Breast epithelium (tissue), 4 donors: ENCODE results near the gene SLC35F1. TPM values are rescaled to one million over a fixed set of nuclear protein-coding genes. Genes with fewer than 3 reads are reported as not detected.

Experiments
- DNase-seq, 2 donors: peaks; one replicate each; pipeline ENCODE4 v3.0.0-alpha.2; 2019; ENCODE audit warnings: low spot score in 2 of 2
- H3K27ac ChIP-seq, 2 donors: fragments of 200-600 bp; sonication (generic) in 1 of 2; one replicate each; pipeline ENCODE4 v1.5.1; 2016 to 2019; ENCODE audit warnings: mild to moderate bottlenecking in 1 of 2
- H3K27me3 ChIP-seq, 2 donors: fragments of 200-600 bp; sonication (generic) in 1 of 2; one replicate each; pipeline versions ENCODE4 v1.5.1 to v1.6.0; 2017 to 2019; ENCODE audit warnings: control low read depth in 1 of 2, mild to moderate bottlenecking in 1 of 2
- H3K36me3 ChIP-seq: fragments of 200-600 bp; one replicate; pipeline ENCODE4 v1.5.1; 2019
- H3K4me1 ChIP-seq, 2 donors: fragments of 200-600 bp; sonication (generic); one replicate each; pipeline ENCODE4 v1.5.1; 2016 to 2019; ENCODE audit warnings: control low read depth in 1 of 2
- H3K4me3 ChIP-seq, 3 donors: fragments of 200-600 bp; sonication (generic); 1 replicate in 2 of 3; 2 replicates in 1 of 3; pipeline ENCODE4 v1.5.1; 2016 to 2019; ENCODE audit warnings: mild to moderate bottlenecking in 3 of 3, moderate library complexity in 2 of 3
- H3K9me3 ChIP-seq, 2 donors: fragments of 200-600 bp; sonication (generic) in 1 of 2; one replicate each; pipeline ENCODE4 v1.5.1; 2016 to 2019; ENCODE audit warnings: control low read depth in 1 of 2
- POLR2A ChIP-seq: fragments of 450-650 bp; IDR thresholded peaks from one replicate; pipeline ENCODE4 v1.6.1; 2016; ENCODE audit warnings: antibody characterized with exemption, mild to moderate bottlenecking, moderate library complexity
- POLR2AphosphoS5 ChIP-seq, 3 donors: sonication (generic); formaldehyde crosslinking; IDR thresholded peaks; one replicate each; pipeline ENCODE4 v1.6.1; 2017; ENCODE audit warnings: antibody characterized with exemption in 3 of 3
- intact Hi-C: fragments of 100-400 bp; cut with DNase I; formaldehyde crosslinking; loops from one replicate; pipeline ENCODE4 v1.15.1; 2023; ENCODE audit warnings: low total_unique reads
- total RNA-seq, 3 donors: library from RNA; depleted of rRNA; stranded (reverse); fragments of >200 nt; gene quantifications; one replicate each; pipeline ENCODE4 v1.1.0, GENCODE V29; 2016
- TF ChIP-seq, protein P1 (sequence below), 3 donors: fragments of 450-650 bp; IDR thresholded peaks; one replicate each; pipeline ENCODE4 v1.5.1; 2016 to 2017; ENCODE audit warnings: antibody characterized with exemption in 3 of 3, mild to moderate bottlenecking in 3 of 3, moderate library complexity in 3 of 3

The SLC35F1 gene
- total RNA-seq, 3 donors from 2014 or later = 0.66 to 2.5 (median 0.80) TPM

DNA sequence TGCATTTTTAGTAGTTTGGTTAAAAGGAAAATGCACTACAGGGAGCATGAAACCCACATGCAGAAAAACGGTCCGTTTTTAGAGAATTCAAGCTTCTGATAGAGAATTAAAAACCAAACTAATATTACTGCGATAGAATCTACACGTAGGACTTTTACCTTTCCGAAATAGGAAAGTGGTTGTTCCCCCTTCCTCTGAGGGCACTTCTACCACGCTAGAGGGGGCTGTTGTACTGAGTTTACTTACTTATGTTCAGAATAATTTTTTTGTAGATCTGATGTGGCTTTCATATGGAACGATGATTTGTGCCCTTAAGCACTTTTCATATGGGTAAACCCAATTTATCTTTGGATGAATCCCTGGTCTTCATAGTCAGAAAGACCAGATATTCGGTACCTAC is 376.7 kb downstream of the SLC35F1 start:
- no peak for DNase-seq
- Histone ChIP-seq H3K9me3 (no peaks in the 10 kb centered on the region), H3K27ac (no peak overlapping the region), H3K4me1 (no peaks in the 10 kb centered on the region), H3K4me3 (no peak overlapping the region), H3K36me3 (no peaks in the 10 kb centered on the region), H3K27me3 (no peaks in the 10 kb centered on the region)
- intact Hi-C loops = no loop called here
- TF ChIP-seq, protein P1, sequence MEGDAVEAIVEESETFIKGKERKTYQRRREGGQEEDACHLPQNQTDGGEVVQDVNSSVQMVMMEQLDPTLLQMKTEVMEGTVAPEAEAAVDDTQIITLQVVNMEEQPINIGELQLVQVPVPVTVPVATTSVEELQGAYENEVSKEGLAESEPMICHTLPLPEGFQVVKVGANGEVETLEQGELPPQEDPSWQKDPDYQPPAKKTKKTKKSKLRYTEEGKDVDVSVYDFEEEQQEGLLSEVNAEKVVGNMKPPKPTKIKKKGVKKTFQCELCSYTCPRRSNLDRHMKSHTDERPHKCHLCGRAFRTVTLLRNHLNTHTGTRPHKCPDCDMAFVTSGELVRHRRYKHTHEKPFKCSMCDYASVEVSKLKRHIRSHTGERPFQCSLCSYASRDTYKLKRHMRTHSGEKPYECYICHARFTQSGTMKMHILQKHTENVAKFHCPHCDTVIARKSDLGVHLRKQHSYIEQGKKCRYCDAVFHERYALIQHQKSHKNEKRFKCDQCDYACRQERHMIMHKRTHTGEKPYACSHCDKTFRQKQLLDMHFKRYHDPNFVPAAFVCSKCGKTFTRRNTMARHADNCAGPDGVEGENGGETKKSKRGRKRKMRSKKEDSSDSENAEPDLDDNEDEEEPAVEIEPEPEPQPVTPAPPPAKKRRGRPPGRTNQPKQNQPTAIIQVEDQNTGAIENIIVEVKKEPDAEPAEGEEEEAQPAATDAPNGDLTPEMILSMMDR (IDR thresholded peaks at IDR 0.05) = peak in 2 of 3 donors; percentile 37 to 43
- no peak for TF ChIP-seq POLR2A

GRCh38 chr6:118284736-118285360 is 377.8 kb downstream of the SLC35F1 start:
- Histone ChIP-seq H3K4me1 (no peaks in the 10 kb centered on the region), H3K36me3 (no peaks in the 10 kb centered on the region), H3K27me3 (no peaks in the 10 kb centered on the region), H3K9me3 (no peaks in the 10 kb centered on the region), H3K4me3 (no peak overlapping the region), H3K27ac (no peak overlapping the region)
- TF ChIP-seq, protein P1 (IDR thresholded peaks at IDR 0.05) = no peak
- no peak for TF ChIP-seq POLR2AphosphoS5 (IDR thresholded peaks at IDR 0.05)
- TF ChIP-seq POLR2A = no peak
- intact Hi-C loops = no loop called here
- DNase-seq = no peak

DNA sequence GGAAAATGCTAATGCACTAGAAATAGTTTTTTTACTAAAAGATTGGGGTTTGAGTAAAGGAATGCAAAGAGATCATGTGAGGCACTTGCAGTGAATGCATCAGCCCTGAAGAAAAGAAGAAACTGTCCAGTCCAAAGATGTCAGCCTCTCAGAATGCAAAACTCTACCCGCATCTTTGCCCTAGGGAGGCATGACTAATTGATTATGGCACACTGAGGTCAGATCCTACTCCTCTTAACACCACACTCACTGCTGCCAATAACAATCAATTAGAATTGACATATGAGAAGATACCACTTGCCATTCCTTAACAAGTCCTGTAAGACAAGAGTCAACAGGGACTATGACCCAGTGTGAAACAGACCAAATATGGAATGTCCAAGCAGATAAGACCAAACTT is 378.7 kb downstream of the SLC35F1 start:
- Histone ChIP-seq H3K4me3 (no peak overlapping the region), H3K36me3 (no peaks in the 10 kb centered on the region), H3K27ac (no peak overlapping the region), H3K27me3 (no peaks in the 10 kb centered on the region), H3K9me3 (no peaks in the 10 kb centered on the region), H3K4me1 (no peaks in the 10 kb centered on the region)
- DNase-seq = no peak
- TF ChIP-seq, protein P1 (IDR thresholded peaks at IDR 0.05) = no peak
- intact Hi-C loops = no loop called here

- Histone ChIP-seq H3K36me3 (no peaks in the 10 kb centered on the region), H3K27ac (no peak overlapping the region), H3K9me3 (no peaks in the 10 kb centered on the region), H3K4me3 (no peak overlapping the region), H3K27me3 (no peaks in the 10 kb centered on the region), H3K4me1 (no peaks in the 10 kb centered on the region)
- intact Hi-C loops = no loop called here
- no peak for DNase-seq
- no peak for TF ChIP-seq POLR2A
- TF ChIP-seq, protein P1 (IDR thresholded peaks at IDR 0.05) = no peak
- no peak for TF ChIP-seq POLR2AphosphoS5 (IDR thresholded peaks at IDR 0.05)
Observed at GRCh38 chr6:118288355-118289124, 381.5 kb downstream of the SLC35F1 start.

- H3K4me1 ChIP-seq = no peaks in the 10 kb centered on the region
- no peak for TF ChIP-seq POLR2A
- TF ChIP-seq, protein P1 (IDR thresholded peaks at IDR 0.05) = no peak
- no peak for TF ChIP-seq POLR2AphosphoS5 (IDR thresholded peaks at IDR 0.05)
- intact Hi-C loops = no loop called here
- no peak for DNase-seq
- H3K27me3 ChIP-seq = no peaks in the 10 kb centered on the region
- no peak overlapping the region for H3K4me3 ChIP-seq
- no peak overlapping the region for H3K27ac ChIP-seq
- H3K36me3 ChIP-seq = no peaks in the 10 kb centered on the region
- no peaks in the 10 kb centered on the region for H3K9me3 ChIP-seq
Observed at GRCh38 chr6:118292558-118292957, 385.5 kb downstream of the SLC35F1 start.
